HepG2 (cell line): ENCODE measurements around the gene RAB35. TPM values are rescaled to one million over a fixed set of nuclear protein-coding genes. Genes with fewer than 3 reads are reported as not detected.
A peak's percentile ranks its signal among the peaks of the same experiment; 100 is the strongest.

Experiments
- ATAC-seq: fragments of 200-7000 bp; cut with Tn5 transposase; 3 replicates; pipeline ENCODE4 v1.9.1; 2020; ENCODE audit warnings: mild to moderate bottlenecking, moderate library complexity
- BruUV-seq: library from RNA; stranded (reverse); fragments of 400-500 nt; replicated peaks from 2 replicates; lab custom pipeline; 2021; lab: Mats Ljungman, UMichigan
- CTCF ChIA-PET: fragments of 300-600 bp; formaldehyde crosslinking; extraction: SDS; loops from one replicate; lab custom pipeline; 2021; ENCODE audit warnings: low total read pairs, inconsistent platforms, low intra/inter-chr PET ratio; lab: Yijun Ruan, JAX
- POLR2A ChIA-PET: fragments of 350-600 bp; sonication (Branson Sonifier 250); formaldehyde crosslinking; loops from one replicate; lab custom pipeline; 2020; ENCODE audit warnings: antibody characterized with exemption, inconsistent platforms; lab: Yijun Ruan, JAX
- DNase-seq: peaks from one replicate; pipeline ENCODE4 v3.0.0-alpha.2; 2015; ENCODE audit warnings: low spot score
- FAIRE-seq: peaks from 3 replicates; lab custom pipeline; 2011; peaks lifted over from hg19 to GRCh38; lab: Jason Lieb, UNC
- H2AFZ ChIP-seq: one replicate; pipeline ENCODE4 v1.6.1; 2011; ENCODE audit warnings: low read length, inconsistent platforms
- H3K27ac ChIP-seq: fragments of 300-600 bp; 3 replicates; pipeline ENCODE4 v1.8.0; 2011; ENCODE audit warnings: mixed run types, mild to moderate bottlenecking, mixed read lengths, low read length, inconsistent platforms; ENCODE audit not compliant: insufficient read depth; ENCODE audit errors: extremely low read length
- H3K27me3 ChIP-seq, 2 experiments: fragments of 200-600 bp in 1 of 2; 2 replicates in 1 of 2; 3 replicates in 1 of 2; pipeline versions ENCODE4 v1.6.0 to v1.8.0; 2011; ENCODE audit warnings: low read length in 2 of 2, mild to moderate bottlenecking in 2 of 2, moderate library complexity in 2 of 2, inconsistent platforms in 1 of 2; ENCODE audit not compliant: insufficient read depth in 2 of 2, control insufficient read depth in 1 of 2
- H3K36me3 ChIP-seq, 2 experiments: fragments of 200-600 bp in 1 of 2; replicated peaks in 1 of 2; 2 replicates in 1 of 2; 3 replicates in 1 of 2; pipeline versions ENCODE4 v1.5.1 to v1.8.0; 2011; ENCODE audit warnings: low read length in 2 of 2, inconsistent platforms in 1 of 2; ENCODE audit not compliant: insufficient read depth in 2 of 2, control insufficient read depth in 1 of 2
- H3K4me1 ChIP-seq: 2 replicates; pipeline ENCODE4 v1.5.1; 2012; ENCODE audit warnings: low read length, inconsistent platforms; ENCODE audit not compliant: insufficient read depth
- H3K4me2 ChIP-seq: 2 replicates; pipeline ENCODE4 v1.6.0; 2011; ENCODE audit warnings: low read depth, low read length, inconsistent platforms
- H3K4me3 ChIP-seq, 3 experiments: fragments of 200-600 bp in 1 of 3; sonication (generic), shearing (Covaris generic) in 1 of 3; replicated peaks in 1 of 3; 2 replicates each; pipeline ENCODE4 v1.5.1; 2011 to 2016; ENCODE audit warnings: low read length in 3 of 3, inconsistent platforms in 2 of 3, low read depth in 2 of 3, mild to moderate bottlenecking in 2 of 3, control low read depth in 1 of 3, mixed read lengths in 1 of 3; ENCODE audit not compliant: insufficient read depth in 1 of 3
- H3K79me2 ChIP-seq: one replicate; pipeline ENCODE4 v1.6.1; 2011; ENCODE audit warnings: low read length, inconsistent platforms; ENCODE audit not compliant: insufficient read depth
- H3K9ac ChIP-seq: 2 replicates; pipeline ENCODE4 v1.6.0; 2011; ENCODE audit warnings: mild to moderate bottlenecking, low read depth, low read length, inconsistent platforms; ENCODE audit not compliant: insufficient read depth
- H3K9me3 ChIP-seq: 2 replicates; pipeline ENCODE4 v1.5.1; 2012; ENCODE audit warnings: mild to moderate bottlenecking, low read length
- H4K20me1 ChIP-seq: 2 replicates; pipeline ENCODE4 v1.6.0; 2011; ENCODE audit warnings: inconsistent platforms, mild to moderate bottlenecking, low read length, moderate library complexity; ENCODE audit not compliant: insufficient read depth
- AGO2 ChIP-seq: fragments of 200-400 bp; formaldehyde crosslinking; optimal IDR thresholded peaks from 2 replicates; pipeline ENCODE3; 2017; ENCODE audit warnings: mild to moderate bottlenecking, low read depth, low read length, moderate library complexity
- ATF7-NPFF ChIP-seq: sonication (generic); formaldehyde crosslinking; IDR thresholded peaks from 2 replicates; pipeline ENCODE4 v1.8.1; 2023; ENCODE audit warnings: mild to moderate bottlenecking, low read depth, missing genetic modification reagents, moderate library complexity
- IKZF1 ChIP-seq: fragments of 450-650 bp; IDR thresholded peaks from 2 replicates; pipeline ENCODE4 v1.7.1; 2016
- RBM22 ChIP-seq: fragments of 200-400 bp; formaldehyde crosslinking; optimal IDR thresholded peaks from 2 replicates; pipeline ENCODE3; 2017; ENCODE audit warnings: mild to moderate bottlenecking, low read length, moderate library complexity
- WGBS: methylation state at CpG from one replicate; pipeline ENCODE4 v1.1.6; 2017; ENCODE audit warnings: low lambda C conversion rate; 5-methylcytosine and 5-hydroxymethylcytosine counted together
- in situ Hi-C: cut with HindIII; loops from 2 replicates; pipeline ENCODE4 v1.10.0; 2017; ENCODE audit warnings: low pct_unique_long_range_greater_than_20kb; ENCODE audit not compliant: extremely low pct_ligation_motif_present
- intact Hi-C: fragments of 100-400 bp; cut with micrococcal nuclease; formaldehyde crosslinking; loops from one replicate; pipeline ENCODE4 v1.10.0; 2022; ENCODE audit not compliant: unreplicated experiment
- polyA plus RNA-seq, 8 experiments: library from polyadenylated mRNA; depleted of rRNA in 3 of 8; stranded (reverse) in 7 of 8; unstranded in 1 of 8; fragments of >200 nt; fragmentation: Illumina TruSeq in 4 of 8; extraction: Trizol in 4 of 8; gene quantifications; 2 replicates each; pipeline versions ENCODE4 v1.2.1 to v1.2.3, GENCODE V29; 2011 to 2016; ENCODE audit warnings: low read depth in 4 of 8, missing spikeins in 1 of 8, mixed read lengths in 1 of 8; ENCODE audit not compliant: insufficient read depth in 1 of 8
- total RNA-seq, 5 experiments: library from RNA; depleted of rRNA; stranded (reverse); fragments of >200 nt; fragmentation: Illumina TruSeq; extraction: Trizol; gene quantifications; 2 replicates each; pipeline ENCODE4 v1.2.3, GENCODE V29; 2016; ENCODE audit warnings: low read depth in 1 of 5
- TF ChIP-seq, protein P1 (sequence below): IDR thresholded peaks from 2 replicates; pipeline ENCODE4 v1.6.1; 2016; ENCODE audit warnings: low read depth

The RAB35 gene
- total and polyA plus RNA-seq, 2 of the 13 experiments (the other 11 are each of a cell fraction or from before 2014, with no cell fraction given) = 25.2 to 29.1 TPM

DNA sequence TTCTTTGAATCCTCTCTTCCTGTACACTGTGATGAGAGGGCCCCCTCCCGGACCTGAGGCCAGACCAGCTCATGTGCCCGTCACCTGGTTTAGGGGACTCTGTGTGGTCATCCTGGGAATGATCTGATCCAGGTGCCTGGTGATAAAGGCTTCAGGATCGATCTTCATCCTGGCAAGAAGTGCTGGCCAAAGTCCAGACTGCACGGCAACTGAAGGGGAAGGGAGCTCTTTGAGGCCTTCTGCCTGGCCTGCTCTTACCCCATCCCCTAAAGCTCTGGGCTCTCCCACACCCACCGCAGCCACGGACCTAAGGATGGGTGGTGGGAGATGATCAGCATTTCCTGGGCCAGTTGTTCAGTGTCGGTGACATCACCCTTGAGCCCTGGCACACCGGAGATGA, 46.2 kb upstream of the RAB35 start (continued):
- no peak for TF ChIP-seq IKZF1

DNA sequence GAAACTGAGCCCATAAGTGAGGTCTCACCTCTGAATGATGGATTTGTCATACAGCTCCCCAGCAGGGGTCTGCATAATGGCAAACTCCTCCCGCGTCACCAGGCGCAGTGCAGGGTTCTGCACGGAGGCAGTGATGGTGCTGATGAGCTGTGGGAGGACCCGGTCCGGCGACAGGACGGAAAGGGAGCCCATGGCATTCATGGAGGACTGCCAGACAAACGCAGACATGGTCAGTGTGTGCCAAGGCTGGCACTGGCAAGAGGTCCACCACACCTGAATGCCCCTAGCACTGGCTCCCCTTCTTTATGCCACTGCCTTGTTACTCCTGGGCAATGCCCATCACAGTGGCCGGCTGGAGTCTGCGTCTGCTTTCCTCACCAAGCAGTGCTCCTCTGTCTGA, 45.3 kb upstream of the RAB35 start:
- in situ Hi-C loops = no loop called here
- peaks cover 57 to 75% of the 10 kb centered on the region in 2 experiments for H3K36me3 ChIP-seq
- POLR2A ChIA-PET = interaction anchor here (1.3 kb wide), 2 partner anchors 10 to 39 kb away, joined by 3 to 7 read pairs; no protein-coding TSS in a partner anchor

More for the DNA sequence above, 45.3 kb upstream of the RAB35 start:
- 99% methylated on average over 11 of the region's 11 CpGs for whole genome bisulfite sequencing
- no peaks in the 10 kb centered on the region for H3K27me3 ChIP-seq
- CTCF ChIA-PET = no interaction called here
- no peak overlapping the region for H3K9ac ChIP-seq
- DNase-seq = no peak
- H4K20me1 ChIP-seq = no peaks in the 10 kb centered on the region
- peaks cover 9% of the 10 kb centered on the region; the same call in 1 of the 2 replicates for H3K4me1 ChIP-seq
- TF ChIP-seq AGO2 = peak; percentile 45
- no peak for TF ChIP-seq ATF7-NPFF (CRISPR knock-in tag)
- TF ChIP-seq, protein P1, sequence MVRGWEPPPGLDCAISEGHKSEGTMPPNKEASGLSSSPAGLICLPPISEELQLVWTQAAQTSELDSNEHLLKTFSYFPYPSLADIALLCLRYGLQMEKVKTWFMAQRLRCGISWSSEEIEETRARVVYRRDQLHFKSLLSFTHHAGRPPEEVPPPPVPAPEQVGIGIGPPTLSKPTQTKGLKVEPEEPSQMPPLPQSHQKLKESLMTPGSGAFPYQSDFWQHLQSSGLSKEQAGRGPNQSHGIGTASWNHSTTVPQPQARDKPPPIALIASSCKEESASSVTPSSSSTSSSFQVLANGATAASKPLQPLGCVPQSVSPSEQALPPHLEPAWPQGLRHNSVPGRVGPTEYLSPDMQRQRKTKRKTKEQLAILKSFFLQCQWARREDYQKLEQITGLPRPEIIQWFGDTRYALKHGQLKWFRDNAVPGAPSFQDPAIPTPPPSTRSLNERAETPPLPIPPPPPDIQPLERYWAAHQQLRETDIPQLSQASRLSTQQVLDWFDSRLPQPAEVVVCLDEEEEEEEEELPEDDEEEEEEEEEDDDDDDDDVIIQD (CRISPR knock-in tag) = no peak
- TF ChIP-seq RBM22 = peak; percentile 33
- intact Hi-C loops = no loop called here
- ATAC-seq = no peak
- H3K27ac ChIP-seq = no peak overlapping the region
- BruUV-seq = no TSS peak
- H2AFZ ChIP-seq = no peak overlapping the region
- no peak for FAIRE-seq
- no peaks in the 10 kb centered on the region for H3K9me3 ChIP-seq
- no peaks in the 10 kb centered on the region for H3K79me2 ChIP-seq
- no peak overlapping the region for H3K4me2 ChIP-seq
- no peak overlapping the region for H3K4me3 ChIP-seq
